HTR-8/SVneo (cell line): Measurements from ENCODE around the gene COL17A1.

Experiments used
- DNase-seq: peaks from one replicate; pipeline ENCODE4 v3.0.0; 2011; ENCODE audit warnings: low spot score, mixed read lengths; ENCODE audit not compliant: insufficient read length
- FAIRE-seq: peaks from 2 replicates; lab custom pipeline; 2011; peaks lifted over from hg19 to GRCh38; lab: Jason Lieb, UNC

The COL17A1 gene

DNA sequence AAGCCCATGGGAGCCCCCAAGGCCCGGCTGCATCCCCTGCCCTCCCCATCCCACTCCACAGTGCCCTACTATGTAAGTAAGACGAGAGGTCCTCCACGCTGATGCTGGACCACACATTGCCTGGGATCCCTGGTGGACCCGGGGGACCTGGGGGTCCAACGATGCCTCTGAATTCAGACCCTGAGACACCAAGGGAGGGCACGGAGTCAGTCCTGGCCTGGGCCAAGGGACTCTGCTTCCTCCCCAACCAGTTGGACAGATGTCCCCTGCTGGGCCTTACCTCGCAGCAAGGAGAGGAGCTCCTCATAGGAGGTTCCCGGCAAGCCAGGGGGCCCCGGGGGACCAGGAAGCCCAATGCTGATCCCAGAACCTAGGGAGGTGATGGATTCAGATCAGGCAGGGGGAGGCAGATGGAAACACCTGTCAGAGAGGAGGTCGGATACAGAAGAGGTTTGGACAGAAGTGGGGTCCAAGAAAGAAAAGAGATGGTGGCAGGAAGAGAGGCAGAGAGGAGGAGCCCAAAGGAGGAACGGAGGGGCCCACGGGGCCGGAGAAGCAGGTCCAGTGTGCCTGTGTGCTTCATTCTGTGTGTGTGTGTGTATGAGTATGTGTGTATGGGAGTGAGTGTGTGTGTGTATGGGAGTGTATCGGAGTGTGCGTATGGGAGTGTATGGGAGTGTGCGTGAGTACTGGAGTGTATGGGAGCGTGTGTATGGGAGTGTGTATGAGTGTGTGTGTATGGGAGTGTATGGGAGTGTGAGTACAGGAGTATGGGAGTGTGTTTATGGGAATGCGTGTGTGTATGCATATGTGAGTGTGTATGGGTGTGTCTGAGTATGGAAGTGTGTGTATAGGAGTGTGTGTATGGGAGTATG, 50.2 kb downstream of the COL17A1 start:
- FAIRE-seq, result no peak
- DNase-seq, result no peak

DNA sequence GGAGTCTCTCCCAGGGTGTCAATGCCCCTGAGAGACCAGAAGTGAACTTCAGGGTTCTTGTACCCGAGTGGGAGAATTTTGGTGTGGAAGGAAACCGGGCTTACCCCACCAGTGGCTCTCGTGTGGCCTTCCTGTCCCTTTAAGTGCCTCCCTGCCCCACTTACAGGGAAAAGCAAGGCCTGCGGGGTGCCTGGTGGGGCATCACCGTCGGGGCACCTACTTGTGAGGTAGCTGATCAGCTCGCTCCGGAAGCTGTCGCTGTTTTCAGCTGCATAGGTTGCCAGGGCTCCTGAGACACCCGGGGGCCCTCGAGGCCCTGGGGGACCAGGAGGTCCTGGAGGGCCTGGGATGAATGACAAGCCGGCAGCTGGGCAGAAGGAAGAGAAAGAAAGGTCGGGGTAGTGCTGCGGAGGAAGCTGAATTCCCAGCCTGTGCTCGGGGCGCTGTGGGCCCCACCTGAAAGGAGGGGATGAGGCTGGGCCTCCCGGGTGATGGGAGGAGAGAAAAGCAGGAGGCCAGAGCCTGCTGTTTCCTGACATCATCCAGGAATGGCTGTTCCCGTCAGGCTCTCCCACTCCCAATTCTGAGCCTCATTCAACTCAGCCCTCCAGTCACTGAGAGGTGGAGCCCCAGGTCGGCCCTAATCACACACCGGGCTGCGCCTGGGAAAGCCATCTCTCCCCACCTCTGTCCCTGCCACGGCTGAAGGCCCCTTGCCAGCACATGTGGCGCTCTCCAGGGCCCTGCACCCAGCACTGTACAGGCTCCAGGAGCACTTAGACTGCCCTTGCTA, 51.1 kb downstream of the COL17A1 start:
- DNase-seq, result no peak

DNA sequence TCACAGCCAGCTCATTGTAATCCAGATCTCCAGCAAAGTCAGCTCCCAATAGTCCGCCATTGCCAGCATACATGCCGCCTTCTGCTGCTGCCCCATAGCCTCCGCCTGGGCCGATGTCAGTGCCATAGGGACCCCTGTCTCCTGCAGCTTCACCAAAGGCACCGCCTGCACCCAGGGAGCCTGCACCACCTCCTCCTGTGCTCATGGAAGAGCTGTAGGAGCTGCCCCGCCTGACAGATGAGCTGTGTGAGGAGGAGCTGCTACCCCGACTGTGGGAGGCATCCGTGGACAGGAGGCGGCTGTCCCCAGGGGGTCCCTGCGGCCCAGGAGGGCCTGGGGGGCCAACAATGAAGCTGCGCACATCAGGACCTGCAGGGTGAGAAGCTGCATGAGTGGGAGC, 51.7 kb downstream of the COL17A1 start:
- FAIRE-seq (no peak), DNase-seq (no peak)

More for the DNA sequence above, 51.1 kb downstream of the COL17A1 start:
- no peak for FAIRE-seq

DNA sequence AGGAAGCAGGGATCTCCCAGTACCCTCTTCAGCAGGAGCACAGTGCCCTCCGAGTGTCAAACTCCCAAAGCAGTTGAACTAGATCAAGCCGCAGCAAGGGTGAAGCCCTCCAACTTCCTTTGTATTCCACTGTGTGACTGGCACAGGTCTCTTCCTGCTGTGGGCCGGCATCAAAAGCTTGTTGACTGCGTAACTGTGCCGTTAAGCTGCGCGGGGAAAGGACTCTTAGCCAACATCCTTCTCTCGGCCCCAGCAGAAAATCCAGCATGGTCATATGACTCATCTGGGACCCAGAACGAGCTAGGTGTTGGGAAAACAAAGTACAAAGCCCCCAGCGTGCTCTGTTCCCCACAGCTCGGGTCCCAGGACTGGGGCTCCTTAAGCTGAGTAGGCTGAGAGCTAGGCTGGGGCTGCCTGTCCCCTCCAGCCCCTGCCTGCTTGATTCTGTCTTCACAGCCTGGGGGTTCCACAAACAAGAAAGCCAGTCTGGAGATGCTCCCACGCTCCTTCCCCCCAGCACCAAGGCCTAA, 52.2 kb downstream of the COL17A1 start:
- FAIRE-seq, result no peak
- no peak for DNase-seq

DNA sequence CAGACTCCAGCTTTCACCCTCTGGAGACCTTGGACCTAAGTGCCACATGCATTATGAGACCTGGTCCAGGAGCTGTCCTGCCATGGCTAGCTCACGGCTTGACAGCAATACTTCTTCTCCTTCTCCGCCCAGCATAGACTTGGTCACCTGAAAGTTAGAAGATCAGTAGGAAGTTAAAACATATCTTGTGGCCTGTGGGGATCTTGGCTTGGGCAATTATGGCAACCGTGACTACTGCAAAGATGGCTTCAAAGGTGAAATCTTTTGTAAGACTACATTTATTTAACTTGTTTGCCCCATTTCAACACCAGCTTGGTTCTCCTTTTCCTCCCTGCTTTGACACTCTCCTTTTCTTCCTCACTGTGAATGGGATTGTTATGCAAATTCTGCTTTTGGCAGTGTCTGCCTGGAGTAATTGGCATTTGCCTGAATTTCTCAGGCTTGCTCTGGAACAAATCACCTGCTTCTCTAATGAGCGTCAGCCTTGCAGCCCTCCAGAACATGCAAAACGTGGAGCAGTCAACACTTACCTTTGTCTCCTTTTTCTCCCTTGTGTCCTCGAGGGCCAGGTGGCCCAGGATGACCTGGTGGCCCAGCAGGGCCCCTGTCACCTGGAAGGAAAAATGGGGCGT, 53.4 kb downstream of the COL17A1 start:
- DNase-seq, result no peak
- FAIRE-seq, result no peak

DNA sequence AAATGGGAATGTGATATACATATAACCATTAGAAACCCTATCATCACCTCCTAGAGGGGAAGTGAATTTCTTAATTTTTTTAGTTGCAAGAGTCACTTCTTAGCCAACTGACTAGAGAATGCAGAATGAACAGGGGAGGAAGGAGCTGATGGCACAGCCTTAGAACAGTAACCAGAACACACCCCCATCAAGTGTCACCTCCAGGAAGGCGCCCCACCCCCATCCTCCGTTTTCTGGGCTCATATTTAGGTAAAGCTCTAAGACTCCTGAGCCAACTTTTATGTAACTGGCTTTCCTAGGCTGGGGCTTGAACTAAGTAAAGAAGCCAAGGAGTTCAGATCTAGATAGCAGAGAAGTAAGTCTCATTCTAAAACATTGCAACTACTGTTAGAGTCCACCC, 54.0 kb downstream of the COL17A1 start:
- DNase-seq (no peak), FAIRE-seq (no peak)

DNA sequence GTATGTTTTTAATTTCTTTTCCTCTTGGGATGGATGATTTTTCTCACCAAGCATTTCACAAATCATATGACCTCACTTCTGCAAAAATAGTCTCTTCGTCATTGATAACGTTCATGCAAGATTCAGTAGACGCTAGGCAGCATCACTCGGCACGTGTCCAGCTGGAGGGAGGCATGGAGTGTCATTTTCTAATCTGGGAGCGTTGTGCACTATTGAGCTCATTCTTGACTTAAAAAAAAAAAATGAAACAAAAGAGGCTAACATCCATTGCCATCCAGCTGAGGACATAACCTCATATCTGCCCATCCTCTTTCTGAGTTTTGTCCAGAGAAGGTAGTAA, 56.2 kb downstream of the COL17A1 start:
- FAIRE-seq, result no peak
- DNase-seq, result no peak

DNA sequence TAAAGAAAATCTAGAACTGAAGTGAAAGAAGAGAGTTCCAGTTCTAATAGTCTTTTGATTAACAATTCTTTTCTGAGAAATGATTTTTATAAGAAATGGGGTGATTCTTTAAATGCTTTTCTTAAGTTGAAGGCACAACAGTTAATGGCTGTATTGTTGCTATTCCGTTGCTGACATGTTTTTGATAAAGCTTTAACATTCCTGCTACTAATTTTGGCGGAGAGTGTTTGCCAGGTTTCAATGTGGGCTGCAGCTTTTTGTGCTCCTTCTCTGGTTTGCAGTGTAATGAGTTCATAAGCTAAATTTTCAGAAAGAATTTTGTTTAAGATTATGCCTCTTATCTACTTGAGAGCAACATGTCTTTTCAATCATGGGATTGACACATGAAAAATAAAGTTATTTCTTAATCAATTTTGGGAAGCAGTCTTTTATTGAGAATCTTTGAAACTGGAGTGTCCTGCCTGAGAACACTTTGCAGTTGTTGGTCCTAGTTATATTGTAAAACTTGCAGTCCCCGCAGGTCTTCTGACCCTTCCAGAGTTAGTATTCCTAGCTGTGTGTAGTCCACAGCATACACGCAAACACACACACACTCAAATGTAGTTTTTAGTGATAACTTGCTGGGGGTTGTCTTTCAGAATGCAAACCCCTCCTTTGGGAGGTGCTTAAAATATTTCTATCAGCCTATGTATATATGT, 56.7 kb downstream of the COL17A1 start:
- FAIRE-seq (no peak), DNase-seq (no peak)

DNA sequence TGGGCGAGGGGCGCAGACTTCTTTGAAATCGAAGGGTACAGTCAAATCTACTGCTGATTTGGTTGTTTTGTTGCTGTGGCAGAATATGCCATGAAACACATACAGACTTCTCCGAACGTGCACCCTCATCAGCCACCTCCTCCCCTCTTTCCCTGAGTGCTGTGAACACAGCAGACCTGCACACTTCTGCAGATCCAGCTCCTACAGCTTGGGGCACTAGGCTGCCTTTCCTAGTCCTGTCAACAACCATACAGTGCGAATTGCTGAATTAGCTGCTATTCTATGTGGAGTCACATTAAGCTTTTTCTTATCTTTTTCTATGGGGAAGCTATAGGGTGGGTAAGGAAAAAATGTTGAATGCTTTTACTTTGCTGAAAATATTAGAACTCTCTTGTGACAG, 57.5 kb downstream of the COL17A1 start:
- FAIRE-seq (no peak), DNase-seq (no peak)

DNA sequence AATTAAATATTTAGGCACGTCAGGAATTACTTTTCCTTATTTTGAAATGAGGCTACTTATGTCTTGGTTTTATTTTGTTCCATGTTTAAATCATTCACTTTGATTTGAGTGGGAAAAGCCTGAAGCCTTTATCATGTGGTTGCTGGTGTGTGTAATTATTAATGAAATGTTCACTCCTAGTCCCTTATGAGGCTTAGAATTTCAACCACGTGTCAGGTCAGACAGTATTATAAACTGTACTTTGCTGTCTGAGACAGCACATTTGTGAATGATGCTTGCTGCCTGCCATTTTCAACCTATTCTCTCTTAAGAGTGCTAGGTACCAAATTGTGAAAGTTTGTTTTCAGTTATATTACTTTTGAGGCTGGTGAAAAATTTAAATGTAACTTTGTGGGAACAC, 58.9 kb downstream of the COL17A1 start:
- FAIRE-seq, result no peak
- no peak for DNase-seq

DNA sequence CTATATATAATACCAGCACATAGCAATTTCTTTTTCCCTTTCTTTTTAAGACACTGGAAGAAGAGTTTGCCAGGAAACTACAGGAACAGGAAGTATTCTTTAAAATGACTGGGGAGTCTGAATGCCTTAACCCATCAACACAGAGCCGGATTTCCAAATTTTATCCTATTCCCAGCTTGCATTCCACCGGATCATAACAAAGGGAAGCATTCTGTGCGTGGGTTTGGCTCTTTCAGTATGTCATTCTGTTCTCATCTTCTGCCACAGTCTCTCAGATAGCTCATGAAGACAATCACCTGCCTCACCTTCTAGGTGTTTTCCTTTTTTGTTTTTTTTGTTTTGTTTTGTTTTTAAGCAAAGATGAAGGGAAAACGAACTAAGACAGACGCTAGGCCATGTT, 60.2 kb downstream of the COL17A1 start:
- no peak for FAIRE-seq
- no peak for DNase-seq

DNA sequence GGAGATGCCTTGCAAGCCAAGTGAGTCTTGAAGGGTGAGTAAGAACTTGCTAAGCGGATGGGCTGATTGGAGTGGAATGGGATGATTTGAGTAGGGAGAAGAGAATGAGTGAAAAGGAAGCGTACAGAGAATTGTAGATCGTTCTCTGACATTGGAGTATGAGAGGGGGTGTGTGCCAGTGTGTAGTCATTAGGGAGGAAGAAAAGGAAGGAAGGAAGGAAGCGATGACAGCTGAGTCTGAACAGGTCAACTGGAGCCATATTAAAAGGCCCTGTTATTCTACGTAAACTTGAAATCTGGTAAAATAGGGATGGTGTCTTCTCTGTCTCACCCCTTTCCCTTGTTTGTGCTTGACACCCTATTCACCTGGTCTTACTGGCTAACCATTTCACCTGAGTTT, 63.7 kb downstream of the COL17A1 start:
- DNase-seq, result no peak
- no peak for FAIRE-seq

DNA sequence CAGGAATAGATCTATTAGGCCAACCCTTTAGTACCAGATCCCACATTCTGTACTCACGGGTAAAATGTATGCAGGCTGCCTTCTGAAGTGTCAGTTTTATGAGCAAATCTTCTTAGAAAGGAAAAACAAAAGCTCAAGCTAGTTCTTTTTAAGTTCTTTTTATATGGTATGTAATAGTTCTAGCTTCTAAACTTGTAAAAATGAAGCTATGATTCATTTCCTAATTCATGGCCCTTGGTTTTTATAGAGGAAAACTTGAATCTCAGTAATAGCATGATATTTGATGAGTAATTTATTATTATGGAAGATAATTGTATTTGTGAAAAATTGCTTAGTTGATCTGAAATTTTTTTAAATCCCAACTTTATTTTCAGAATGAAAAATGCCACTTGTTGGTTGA, 64.4 kb downstream of the COL17A1 start:
- FAIRE-seq (no peak), DNase-seq (no peak)

DNA sequence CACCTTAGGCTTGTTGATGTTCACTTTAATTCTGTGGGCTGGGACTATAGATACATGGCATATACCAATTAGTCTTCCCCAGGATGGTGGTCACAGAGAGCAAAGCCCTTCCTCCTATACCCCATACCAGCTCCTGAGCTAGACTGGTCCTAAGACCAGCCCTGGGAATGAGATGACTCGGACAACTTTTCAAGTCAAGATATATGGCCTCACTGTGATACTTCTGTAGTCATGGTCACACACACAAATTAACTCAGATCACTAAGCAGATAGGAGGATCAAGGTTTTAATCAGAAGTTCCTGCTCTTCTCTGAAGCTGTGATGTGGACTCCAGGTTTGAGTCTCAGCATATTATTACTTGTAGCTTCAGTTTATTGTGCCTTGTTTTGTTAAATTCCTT, 65.7 kb downstream of the COL17A1 start:
- no peak for FAIRE-seq
- DNase-seq, result no peak

DNA sequence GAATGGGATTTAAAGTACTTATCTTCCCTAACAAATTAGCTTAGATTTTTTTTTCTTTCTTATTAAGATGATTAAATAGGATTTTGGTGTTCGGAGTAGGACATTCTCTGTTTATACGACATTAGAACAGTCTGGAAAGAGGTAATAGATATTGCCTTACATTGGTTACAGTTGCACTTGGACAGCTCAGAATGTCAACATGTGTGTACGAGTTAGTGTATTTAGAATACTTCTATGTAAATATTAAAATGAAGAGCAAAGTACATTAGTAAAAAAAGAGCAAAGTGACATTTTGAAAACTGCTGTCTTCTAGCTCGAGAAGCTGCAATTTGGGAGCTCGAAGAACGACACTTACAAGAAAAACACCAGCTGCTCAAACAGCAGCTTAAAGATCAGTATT, 67.2 kb downstream of the COL17A1 start:
- DNase-seq (no peak), FAIRE-seq (no peak)

DNA sequence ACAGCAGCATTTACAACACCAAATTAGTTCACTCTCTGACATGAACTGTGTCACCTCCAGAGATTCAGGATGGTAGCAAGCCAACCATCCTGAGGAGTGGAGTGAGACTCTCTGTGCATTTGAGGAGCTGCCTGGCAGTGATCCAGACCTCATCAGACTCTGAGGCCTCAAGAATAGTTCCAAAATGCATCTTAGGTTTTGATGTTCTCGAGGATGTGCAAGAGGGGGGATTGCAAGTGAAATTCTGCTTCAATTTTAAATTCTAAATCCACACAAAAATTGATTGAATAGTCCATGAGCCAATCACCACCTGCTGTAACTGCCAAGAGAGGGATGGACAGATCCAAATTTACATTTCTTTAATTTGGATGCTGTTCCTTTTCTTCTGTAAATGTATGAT, 69.0 kb downstream of the COL17A1 start:
- FAIRE-seq, result no peak
- no peak for DNase-seq

DNA sequence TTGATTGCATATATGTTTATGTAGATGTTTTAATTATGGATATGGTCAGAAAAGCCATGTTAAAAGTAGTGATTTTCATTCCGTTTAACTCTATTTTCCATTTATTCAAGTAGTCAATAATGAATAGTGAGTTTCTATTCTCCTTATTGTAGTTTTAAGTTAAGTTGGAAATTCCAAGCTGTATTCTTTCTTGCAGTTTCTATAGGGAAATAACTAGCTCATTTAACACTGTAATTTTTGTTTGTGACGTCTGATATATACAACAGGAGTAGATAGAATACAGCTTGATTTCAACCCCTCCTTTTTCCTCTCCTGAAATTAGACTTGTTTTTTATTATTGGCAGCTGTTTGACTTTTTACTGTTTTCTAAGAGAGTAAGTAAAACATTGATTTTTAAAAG, 71.5 kb downstream of the COL17A1 start:
- DNase-seq (no peak), FAIRE-seq (no peak)

DNA sequence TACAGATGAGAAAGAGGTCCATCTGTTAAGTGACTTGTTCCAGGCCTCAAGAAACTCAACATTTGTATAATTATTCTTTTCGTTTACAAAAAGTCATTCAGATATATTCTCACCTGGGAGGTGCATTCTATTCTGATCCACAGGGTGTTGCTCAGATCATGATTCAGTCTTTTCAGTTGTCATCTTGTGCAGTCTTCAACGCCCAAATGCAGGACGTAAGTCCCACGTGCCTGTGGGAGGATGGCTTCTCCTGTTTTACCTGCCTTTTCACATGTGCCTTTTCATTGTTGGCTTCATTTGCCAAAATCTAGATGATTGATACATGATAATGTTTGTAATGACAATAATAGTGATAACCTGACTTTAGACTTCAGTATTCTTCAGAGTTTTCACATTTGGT, 72.2 kb downstream of the COL17A1 start:
- DNase-seq, result no peak
- FAIRE-seq, result no peak

DNA sequence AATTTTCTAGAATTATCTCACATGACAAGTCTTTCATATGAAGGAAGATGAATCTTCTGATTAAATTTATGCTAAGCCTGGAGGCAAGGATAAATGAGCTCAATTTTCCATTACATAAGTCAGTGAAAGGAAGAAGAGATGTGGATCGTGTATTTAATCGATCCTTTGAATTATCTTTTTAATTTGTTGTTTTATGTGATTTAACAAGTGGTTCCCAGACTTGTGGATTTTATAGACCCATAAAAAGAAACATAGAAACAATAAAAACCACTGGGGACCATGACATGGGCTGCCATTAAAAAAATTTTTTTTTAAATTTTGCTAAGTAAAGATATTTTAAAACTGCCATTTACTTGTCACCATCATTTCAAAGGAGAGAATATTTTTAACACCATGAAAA, 73.8 kb downstream of the COL17A1 start:
- FAIRE-seq, result no peak

DNA sequence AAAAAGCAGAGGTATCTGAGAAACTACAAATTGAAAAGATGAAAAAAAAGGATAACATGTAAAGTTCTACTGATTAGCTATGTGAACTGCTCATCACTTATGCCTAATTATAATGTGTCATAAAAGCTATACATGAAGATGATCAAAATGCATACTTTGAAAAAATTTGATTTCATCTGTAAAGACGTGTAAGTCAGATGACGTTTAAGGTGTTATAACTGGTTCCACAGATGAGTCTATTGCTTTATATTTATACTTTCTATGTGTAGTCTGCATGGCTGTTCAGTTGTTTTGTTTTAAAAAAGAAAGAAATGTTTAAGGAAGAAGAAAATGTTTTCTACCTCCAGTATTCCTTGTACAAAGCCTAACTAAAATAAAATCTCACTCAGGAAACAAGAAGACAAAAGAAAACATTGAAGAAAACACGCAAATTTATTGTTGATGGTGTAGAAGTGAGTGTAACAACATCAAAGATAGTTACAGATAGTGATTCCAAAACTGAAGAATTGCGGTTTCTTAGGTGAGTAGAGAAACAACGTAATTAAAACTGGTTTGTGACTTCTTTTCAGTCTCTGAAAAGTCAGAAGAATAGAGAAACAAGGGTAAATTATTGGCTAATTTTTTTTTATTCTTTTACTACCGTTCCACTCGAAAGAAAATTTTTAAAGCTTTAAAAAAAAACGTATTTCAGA, 80.4 kb downstream of the COL17A1 start:
- DNase-seq, result no peak

More for the DNA sequence above, 73.8 kb downstream of the COL17A1 start:
- DNase-seq, result no peak

More for the DNA sequence above, 80.4 kb downstream of the COL17A1 start:
- FAIRE-seq, result no peak
